GM21381 (cell line): ENCODE measurements around the gene HENMT1.
A peak's percentile ranks its signal among the peaks of the same experiment; 100 is the strongest.
"Not testable (repeated sequence)": the region's sequence is repeated elsewhere in the genome, so short reads cannot be mapped to it uniquely, and the experiment has no call there.

Source experiments
- ATAC-seq: cut with Tn5 transposase; IDR thresholded peaks from one replicate; pipeline ENCODE4 v1.9.1; 2021; ENCODE audit warnings: mild to moderate bottlenecking, moderate library complexity; ENCODE audit not compliant: unreplicated experiment

The HENMT1 gene

GRCh38 chr1:108661030-108661609 lies at the start of gene HENMT1:
TSS of gene HENMT1 (minus strand) at chr1:108661093. CDS start at chr1:108659884, 1,209 bp downstream.
- peak; percentile 88 for ATAC-seq

GRCh38 chr1:108708691-108709660 lies 48.1 kb upstream of the HENMT1 start:
- ATAC-seq: peak; percentile 51

GRCh38 chr1:108706643-108707042 lies 45.8 kb upstream of the HENMT1 start:
- ATAC-seq: no peak

GRCh38 chr1:108704496-108704895 lies 43.6 kb upstream of the HENMT1 start:
- ATAC-seq: no peak

- no peak for ATAC-seq
Observed at GRCh38 chr1:108703939-108704338, 43.0 kb upstream of the HENMT1 start.

- ATAC-seq: not testable (repeated sequence)
Observed at GRCh38 chr1:108702109-108702508, 41.2 kb upstream of the HENMT1 start.

GRCh38 chr1:108701176-108701849 lies 40.4 kb upstream of the HENMT1 start:
- ATAC-seq: no peak

- no peak for ATAC-seq
Observed at GRCh38 chr1:108699375-108700332, 38.8 kb upstream of the HENMT1 start.

- ATAC-seq: no peak
Observed at GRCh38 chr1:108695535-108695934, 34.6 kb upstream of the HENMT1 start.

GRCh38 chr1:108692724-108693655 lies 32.1 kb upstream of the HENMT1 start:
- ATAC-seq: peak; percentile 59

GRCh38 chr1:108691942-108692723 lies 31.2 kb upstream of the HENMT1 start, which contains the start of gene PRPF38B:
TSS of gene PRPF38B (plus strand) at chr1:108692310. CDS start at chr1:108692592, 282 bp downstream.
- ATAC-seq: peak; percentile 92

- ATAC-seq: no peak
Observed at GRCh38 chr1:108691128-108691941, 30.4 kb upstream of the HENMT1 start.

- no peak for ATAC-seq
Observed at GRCh38 chr1:108686614-108687313, 25.9 kb upstream of the HENMT1 start.

GRCh38 chr1:108685529-108685928 lies 24.6 kb upstream of the HENMT1 start:
- no peak for ATAC-seq

GRCh38 chr1:108681701-108682100 lies 20.8 kb upstream of the HENMT1 start:
- not testable (repeated sequence) for ATAC-seq

GRCh38 chr1:108679586-108680213 lies 18.8 kb upstream of the HENMT1 start:
- no peak for ATAC-seq
